GM19238 (cell line): ENCODE data around the gene NPNT.
"Not testable (repeated sequence)": the region's sequence is repeated elsewhere in the genome, so short reads cannot be mapped to it uniquely, and the experiment has no call there.

Experiments
- DNase-seq: peaks from one replicate; pipeline ENCODE4 v3.0.0; 2011; ENCODE audit warnings: low spot score; ENCODE audit not compliant: insufficient read length

The NPNT gene, protein sequence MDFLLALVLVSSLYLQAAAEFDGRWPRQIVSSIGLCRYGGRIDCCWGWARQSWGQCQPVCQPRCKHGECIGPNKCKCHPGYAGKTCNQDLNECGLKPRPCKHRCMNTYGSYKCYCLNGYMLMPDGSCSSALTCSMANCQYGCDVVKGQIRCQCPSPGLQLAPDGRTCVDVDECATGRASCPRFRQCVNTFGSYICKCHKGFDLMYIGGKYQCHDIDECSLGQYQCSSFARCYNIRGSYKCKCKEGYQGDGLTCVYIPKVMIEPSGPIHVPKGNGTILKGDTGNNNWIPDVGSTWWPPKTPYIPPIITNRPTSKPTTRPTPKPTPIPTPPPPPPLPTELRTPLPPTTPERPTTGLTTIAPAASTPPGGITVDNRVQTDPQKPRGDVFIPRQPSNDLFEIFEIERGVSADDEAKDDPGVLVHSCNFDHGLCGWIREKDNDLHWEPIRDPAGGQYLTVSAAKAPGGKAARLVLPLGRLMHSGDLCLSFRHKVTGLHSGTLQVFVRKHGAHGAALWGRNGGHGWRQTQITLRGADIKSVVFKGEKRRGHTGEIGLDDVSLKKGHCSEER

GRCh38 chr4:105894660-105895582 is at the start of gene NPNT:
Gene NPNT (plus strand): TSS chr4:105895471. CDS start chr4:105895653, 182 bp downstream.
- DNase-seq, result no peak

GRCh38 chr4:105845559-105845958 is 49.7 kb upstream of the NPNT start:
- DNase-seq, result no peak

DNA sequence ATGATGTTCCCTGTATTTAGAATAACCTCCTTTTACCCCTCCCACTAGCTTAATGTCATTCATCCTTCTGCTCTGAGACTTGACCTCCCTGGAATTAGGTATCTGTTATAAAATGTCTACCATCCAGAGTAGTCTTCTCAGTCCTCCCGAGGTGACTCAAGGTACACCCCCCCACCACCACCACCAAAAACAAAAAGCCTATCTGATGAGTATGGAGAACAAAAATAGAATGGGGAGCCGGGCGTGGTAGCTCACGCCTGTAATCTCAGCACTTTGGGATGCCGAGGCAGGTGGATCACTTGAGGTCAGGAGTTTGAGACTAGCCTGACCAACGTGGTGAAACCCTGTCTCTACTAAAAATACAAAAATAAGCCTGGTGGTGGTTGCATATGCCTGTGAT is 46.9 kb upstream of the NPNT start:
- not testable (repeated sequence) for DNase-seq

DNA sequence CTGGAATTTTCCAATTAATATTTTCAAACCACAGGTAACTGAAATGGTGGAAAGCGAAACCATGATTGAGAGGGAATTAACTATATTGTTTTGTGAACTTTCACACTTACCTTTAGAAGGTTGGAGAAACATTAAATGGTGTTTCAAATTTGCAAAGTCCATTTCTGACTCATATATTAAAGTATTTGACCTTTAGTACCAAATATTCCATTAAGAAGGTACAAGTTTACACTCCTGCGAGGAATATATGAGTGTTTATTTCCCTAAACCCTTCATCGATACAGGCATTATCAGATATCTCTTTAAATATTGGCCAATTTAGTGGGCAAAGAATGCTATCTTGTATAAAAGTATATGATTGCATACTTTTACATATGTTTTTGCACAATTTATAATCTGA is 44.1 kb upstream of the NPNT start:
- DNase-seq, result no peak

DNA sequence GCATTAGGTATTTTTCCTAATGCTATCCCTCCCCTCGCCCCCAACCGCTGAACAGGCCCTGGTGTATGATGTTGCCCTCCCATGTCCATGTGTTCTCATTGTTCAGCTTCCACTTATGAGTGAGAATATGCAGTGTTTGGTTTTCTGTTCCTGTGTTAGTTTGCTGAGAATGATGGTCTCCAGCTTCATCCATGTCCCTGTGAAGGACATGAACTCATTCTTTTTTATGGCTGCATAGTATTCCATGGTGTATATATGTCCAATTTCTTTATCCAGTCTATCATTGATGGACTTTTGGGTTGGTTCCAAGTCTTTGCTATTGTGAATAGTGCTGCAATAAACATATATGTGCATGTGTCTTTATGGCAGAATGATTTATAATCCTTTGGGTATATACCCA is 43.0 kb upstream of the NPNT start:
- DNase-seq, result not testable (repeated sequence)

GRCh38 chr4:105858466-105859040 is 36.7 kb upstream of the NPNT start:
- no peak for DNase-seq

GRCh38 chr4:105859233-105859632 is 36.0 kb upstream of the NPNT start:
- DNase-seq, result no peak

DNA sequence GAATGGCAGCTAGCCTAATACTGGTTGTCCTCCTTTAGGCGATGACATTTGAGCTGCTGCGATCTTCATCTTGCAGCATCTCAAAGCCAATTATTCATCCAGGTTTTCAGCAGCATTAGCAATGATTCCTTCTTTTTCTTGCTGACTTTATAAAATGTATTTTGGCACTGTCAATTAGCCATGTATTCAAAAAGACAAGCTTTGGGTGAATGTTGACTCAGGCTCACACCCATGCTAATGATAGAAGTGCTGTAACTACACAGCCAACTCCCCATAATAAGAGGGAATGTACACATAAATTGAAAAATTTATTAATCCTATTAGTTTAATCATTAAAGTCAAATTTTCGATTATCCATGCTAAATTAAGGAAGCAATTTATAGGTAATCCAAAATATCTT is 24.3 kb upstream of the NPNT start:
- DNase-seq, result no peak

DNA sequence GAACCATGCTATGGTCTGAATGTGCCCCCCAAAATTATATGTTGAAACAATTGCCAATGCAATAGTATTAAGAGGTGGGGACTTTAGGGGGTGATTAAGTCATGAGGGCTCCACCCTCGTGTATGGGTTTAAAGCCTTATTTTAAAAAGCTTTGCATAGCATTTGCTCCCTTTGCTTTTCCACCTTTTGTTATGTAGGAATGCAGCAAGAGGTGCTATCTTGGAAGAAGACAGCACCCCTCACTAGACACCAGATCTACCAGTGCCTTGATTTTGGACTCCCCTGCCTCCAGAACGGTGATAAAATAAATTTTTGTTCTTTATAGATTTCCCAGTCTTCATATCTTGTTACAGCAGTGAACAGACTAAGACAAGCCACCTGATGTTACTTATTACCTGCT is 23.3 kb upstream of the NPNT start:
- DNase-seq, result no peak

GRCh38 chr4:105875233-105875632 is 20.0 kb upstream of the NPNT start:
- DNase-seq, result no peak

- DNase-seq, result no peak
Observed at GRCh38 chr4:105878668-105879067, 16.6 kb upstream of the NPNT start.

DNA sequence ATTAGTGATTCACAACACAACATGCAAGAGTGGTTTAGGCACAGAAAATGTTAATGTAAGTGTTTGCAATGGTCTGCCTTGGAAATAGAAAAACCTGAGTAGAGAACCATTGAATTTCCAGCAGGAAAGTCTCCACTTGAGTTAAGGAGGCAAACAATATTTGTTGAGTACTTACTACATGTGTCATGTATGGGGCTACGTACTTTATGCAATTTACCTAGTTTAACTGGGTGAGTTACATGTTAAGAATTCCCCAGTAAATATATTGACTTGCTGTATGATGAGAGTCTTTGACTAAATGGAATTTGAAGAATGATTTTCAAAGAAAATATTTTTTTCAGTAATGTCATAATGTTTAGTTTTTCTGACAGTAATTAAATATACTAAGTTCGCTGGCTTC is 7.8 kb upstream of the NPNT start:
- DNase-seq, result no peak

GRCh38 chr4:105895583-105896460 is 551 bp downstream of the NPNT start:
- peak; percentile 7 for DNase-seq

- peak; percentile 2 for DNase-seq
Observed at GRCh38 chr4:105896461-105896942, 1.2 kb downstream of the NPNT start.

- DNase-seq, result no peak
Observed at GRCh38 chr4:105896984-105897775, 1.9 kb downstream of the NPNT start.

DNA sequence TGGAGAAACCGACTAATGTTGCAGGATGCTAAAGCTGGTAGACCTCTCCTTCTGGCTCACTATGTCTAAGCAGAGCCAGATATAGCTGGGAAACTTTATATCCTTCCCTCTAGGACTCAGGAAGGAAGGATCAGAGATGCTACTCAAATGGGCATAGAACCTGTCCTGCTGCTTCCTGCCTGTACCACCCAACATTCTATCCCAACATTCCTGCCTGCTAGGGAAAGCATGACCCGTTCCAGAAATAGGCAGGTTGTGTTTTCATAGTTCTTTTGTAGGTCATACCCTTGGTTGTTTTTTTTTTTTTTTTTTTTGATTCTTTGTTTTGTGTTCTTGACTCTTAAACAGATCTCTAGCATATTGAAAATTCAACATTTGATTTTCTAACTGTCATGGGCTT is 5.3 kb downstream of the NPNT start:
- no peak for DNase-seq

- DNase-seq, result no peak
Observed at GRCh38 chr4:105902550-105903262, 7.4 kb downstream of the NPNT start.

DNA sequence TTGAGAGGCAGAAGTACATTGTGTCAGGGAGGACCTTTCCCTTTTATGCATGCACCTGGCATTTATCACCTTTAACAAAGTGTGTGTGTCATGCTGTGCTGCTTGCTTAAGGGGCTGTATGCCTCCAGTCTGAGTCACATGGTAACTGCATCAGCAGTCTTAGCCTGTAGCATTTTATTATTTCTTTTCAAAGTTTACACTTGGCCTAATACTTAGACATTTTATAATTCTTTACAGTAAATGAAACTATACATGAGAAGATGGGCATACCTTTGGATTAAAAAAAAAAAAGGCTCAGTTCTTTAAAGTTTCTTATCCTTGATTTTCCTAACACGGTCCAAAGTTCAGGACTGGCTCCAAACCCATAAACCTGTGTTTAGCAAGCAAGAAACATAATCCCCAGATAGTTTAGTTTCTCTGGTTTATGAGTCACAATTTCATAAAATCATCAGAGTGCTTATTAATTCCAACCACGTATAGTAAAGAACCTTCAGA is 14.6 kb downstream of the NPNT start:
- no peak for DNase-seq

DNA sequence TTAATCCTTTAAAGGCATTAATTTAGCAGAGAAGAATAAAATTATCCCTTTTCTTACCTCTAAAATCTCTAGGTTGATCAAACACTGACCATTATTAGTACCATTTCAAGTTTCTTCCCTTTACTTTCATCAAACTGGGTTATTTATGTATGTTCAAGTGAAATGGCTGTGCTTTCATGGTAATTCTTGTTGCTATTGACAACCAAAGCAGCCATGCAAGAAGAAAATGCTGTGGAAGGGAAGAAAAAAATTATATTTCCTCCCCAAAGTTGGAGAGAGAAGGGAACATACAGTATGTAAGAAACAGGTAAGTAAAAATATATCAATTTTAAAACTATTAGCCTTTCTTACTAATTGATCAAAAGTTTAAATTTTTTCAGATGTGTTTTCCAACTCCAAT is 16.2 kb downstream of the NPNT start:
- DNase-seq, result no peak
